ENCODE results near the gene SLC6A3.

Gene SLC6A3

DNA sequence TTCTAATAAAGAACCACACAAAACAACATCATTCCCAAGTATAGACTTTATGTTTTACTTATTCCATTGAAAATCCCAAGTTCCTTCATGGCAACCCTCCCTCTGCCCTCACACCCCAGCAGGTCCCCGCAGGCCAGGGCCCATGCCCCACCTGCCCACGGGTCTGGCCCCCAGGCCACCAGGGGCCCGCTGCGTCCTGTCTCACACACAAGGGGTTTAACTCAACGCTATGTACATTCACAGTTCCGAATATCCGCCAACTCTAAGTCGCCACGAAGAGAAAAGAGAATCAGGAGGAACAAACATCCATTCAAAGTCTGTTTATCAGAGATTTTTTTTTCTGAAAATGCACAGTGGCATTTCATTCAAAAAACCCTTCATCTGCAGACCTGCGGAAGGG lies 16.2 kb upstream of the SLC6A3 start:
- TF ChIP-seq REST (IDR thresholded peaks at IDR 0.05; ENCODE audit: insufficient read depth in 1 of 2, low read depth in 2 of 2, low read length in 2 of 2): no peak
- no peak for TF ChIP-seq SIN3A (IDR thresholded peaks at IDR 0.05; ENCODE audit: borderline replicate concordance, insufficient read depth, low read length)
- no peak for TF ChIP-seq FOXP2 (optimal IDR thresholded peaks at IDR 0.05; ENCODE audit: borderline replicate concordance, extremely low read depth, extremely low read length, insufficient read depth)
- no peak for TF ChIP-seq POLR2AphosphoS5 (IDR thresholded peaks at IDR 0.05; ENCODE audit: low read depth, low read length)
- TF ChIP-seq TAF1 (IDR thresholded peaks at IDR 0.05; ENCODE audit: borderline replicate concordance, insufficient read depth, low read length): no peak

DNA sequence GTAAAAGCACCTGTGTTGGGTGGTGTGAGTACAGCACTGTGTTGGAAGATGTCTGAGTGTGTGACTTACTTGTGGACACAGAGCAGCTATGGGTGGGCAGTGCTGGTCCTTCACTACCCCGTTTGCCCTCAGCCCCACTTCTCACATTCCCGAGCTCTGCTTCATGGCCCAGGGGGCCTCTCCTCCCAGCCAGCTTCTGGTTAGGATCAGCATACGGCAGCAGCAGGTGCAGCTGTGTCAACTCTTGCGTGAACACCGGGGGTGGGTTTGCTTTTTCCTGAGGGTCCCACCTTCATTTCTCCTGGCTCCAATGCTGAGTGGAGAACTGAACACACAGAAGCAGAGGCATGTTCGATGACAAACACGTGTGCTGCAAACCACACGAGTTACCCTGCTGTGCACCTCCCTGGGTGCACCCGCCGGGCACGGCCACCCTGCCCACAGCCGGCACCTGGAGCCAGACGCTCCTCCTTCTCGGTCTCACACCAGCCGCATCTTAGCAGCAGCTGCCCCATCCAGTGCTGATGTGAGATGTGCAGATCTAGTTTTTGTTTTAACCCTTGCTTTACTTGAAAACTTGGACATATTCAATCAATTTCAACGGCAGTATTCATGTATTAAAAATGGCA lies 14.9 kb upstream of the SLC6A3 start:
- TF ChIP-seq TAF1 (IDR thresholded peaks at IDR 0.05; ENCODE audit: borderline replicate concordance, insufficient read depth, low read length) (no peak), REST (IDR thresholded peaks at IDR 0.05; ENCODE audit: insufficient read depth in 1 of 2, low read depth in 2 of 2, low read length in 2 of 2) (no peak), POLR2AphosphoS5 (IDR thresholded peaks at IDR 0.05; ENCODE audit: low read depth, low read length) (peak; percentile 48; the same call in 1 of the 2 replicates), FOXP2 (optimal IDR thresholded peaks at IDR 0.05; ENCODE audit: borderline replicate concordance, extremely low read depth, extremely low read length, insufficient read depth) (no peak)

DNA sequence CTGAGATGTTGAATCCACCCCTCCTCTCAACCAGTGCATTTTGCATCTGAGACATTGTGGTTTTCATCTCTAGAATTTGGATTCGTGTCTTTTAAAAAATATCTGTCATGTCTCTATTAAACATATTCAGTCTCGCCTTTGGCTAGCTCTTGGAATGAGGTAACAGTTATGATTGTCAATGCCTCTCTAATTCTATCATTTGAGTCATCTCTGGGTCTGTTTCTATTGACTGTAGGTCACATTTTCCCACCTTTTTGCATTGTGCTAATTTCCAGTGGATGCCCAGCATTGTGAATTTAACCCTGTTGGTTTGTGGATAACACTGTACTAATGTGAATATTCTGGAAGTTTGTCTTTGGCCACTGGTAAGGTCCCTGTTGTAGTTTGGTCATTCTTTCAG lies 8.4 kb upstream of the SLC6A3 start:
- TF ChIP-seq FOXP2 (optimal IDR thresholded peaks at IDR 0.05; ENCODE audit: borderline replicate concordance, extremely low read depth, extremely low read length, insufficient read depth) (no peak), REST (IDR thresholded peaks at IDR 0.05; ENCODE audit: insufficient read depth in 1 of 2, low read depth in 2 of 2, low read length in 2 of 2) (no peak), TAF1 (IDR thresholded peaks at IDR 0.05; ENCODE audit: borderline replicate concordance, insufficient read depth, low read length) (no peak), SIN3A (IDR thresholded peaks at IDR 0.05; ENCODE audit: borderline replicate concordance, insufficient read depth, low read length) (no peak), POLR2AphosphoS5 (IDR thresholded peaks at IDR 0.05; ENCODE audit: low read depth, low read length) (no peak)

DNA sequence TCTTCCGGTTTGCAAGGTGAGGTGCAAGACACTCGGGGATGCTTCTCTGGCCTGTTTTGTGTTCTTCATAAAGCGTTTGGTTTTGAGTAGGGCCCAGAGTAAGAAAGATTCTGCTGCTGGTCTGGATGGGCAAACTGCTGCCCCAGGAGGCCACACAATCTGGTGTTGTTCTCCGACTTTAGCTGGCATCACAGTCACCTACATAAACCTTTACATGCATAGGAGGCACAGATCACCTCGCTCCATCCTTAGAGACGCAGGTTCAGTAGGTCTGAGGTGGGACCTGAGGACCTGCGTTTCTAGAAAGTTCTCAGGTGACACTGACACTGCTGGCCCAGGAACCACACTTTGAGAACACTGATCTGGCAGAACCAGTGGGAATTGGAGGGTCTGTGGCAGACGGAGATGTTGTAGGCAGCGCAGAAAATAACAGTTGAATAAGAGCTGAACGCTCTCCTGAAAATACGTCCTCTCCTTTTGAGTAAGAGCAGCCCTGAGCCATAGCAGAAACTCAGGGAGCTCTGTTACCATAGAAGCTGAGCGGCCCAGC lies 3.9 kb upstream of the SLC6A3 start:
- TF ChIP-seq POLR2AphosphoS5 (IDR thresholded peaks at IDR 0.05; ENCODE audit: low read depth, low read length) (no peak), FOXP2 (optimal IDR thresholded peaks at IDR 0.05; ENCODE audit: borderline replicate concordance, extremely low read depth, extremely low read length, insufficient read depth) (no peak), TAF1 (IDR thresholded peaks at IDR 0.05; ENCODE audit: borderline replicate concordance, insufficient read depth, low read length) (no peak), REST (IDR thresholded peaks at IDR 0.05; ENCODE audit: insufficient read depth in 1 of 2, low read depth in 2 of 2, low read length in 2 of 2) (no peak), SIN3A (IDR thresholded peaks at IDR 0.05; ENCODE audit: borderline replicate concordance, insufficient read depth, low read length) (no peak)
